ENCODE data around the gene USP40. TPM values are rescaled to one million over a fixed set of nuclear protein-coding genes. Genes with fewer than 3 reads are reported as not detected.

USP40 gene
- total and polyA plus RNA-seq, 10 donors = 11.4 to 57.3 (median 38.1) TPM

GRCh38 chr2:233604826-233605225 lies 38.2 kb upstream of the USP40 start:
- H3K4me1 ChIP-seq = no peaks in the 10 kb centered on the region
- no peak for TF ChIP-seq POLR2A (IDR thresholded peaks at IDR 0.05)
- no peak for TF ChIP-seq POLR2AphosphoS5 (IDR thresholded peaks at IDR 0.05)
- TF ChIP-seq, protein P1, sequence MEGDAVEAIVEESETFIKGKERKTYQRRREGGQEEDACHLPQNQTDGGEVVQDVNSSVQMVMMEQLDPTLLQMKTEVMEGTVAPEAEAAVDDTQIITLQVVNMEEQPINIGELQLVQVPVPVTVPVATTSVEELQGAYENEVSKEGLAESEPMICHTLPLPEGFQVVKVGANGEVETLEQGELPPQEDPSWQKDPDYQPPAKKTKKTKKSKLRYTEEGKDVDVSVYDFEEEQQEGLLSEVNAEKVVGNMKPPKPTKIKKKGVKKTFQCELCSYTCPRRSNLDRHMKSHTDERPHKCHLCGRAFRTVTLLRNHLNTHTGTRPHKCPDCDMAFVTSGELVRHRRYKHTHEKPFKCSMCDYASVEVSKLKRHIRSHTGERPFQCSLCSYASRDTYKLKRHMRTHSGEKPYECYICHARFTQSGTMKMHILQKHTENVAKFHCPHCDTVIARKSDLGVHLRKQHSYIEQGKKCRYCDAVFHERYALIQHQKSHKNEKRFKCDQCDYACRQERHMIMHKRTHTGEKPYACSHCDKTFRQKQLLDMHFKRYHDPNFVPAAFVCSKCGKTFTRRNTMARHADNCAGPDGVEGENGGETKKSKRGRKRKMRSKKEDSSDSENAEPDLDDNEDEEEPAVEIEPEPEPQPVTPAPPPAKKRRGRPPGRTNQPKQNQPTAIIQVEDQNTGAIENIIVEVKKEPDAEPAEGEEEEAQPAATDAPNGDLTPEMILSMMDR (IDR thresholded peaks at IDR 0.05 in 8 of 11, conservative IDR thresholded peaks at IDR 0.05 in 3 of 11) = no peak
- intact Hi-C loops (cut with DNase I; ENCODE audit: low total_unique reads) = no loop called here
- H3K27ac ChIP-seq = no peak overlapping the region
- WGBS, 5 donors = 75 to 95% (median 91%) methylated on average over 3 of the region's 3 CpGs
- peaks cover 0 to 7% (median 0%) of the 10 kb centered on the region in 7 donors for H3K27me3 ChIP-seq (replicated peaks in 1 of 7)
- no peak overlapping the region for H3K4me3 ChIP-seq
- no peaks in the 10 kb centered on the region for H3K36me3 ChIP-seq
- DNase-seq = no peak
- peaks cover 0 to 9% (median under 1%) of the 10 kb centered on the region in 8 donors for H3K9me3 ChIP-seq

DNA sequence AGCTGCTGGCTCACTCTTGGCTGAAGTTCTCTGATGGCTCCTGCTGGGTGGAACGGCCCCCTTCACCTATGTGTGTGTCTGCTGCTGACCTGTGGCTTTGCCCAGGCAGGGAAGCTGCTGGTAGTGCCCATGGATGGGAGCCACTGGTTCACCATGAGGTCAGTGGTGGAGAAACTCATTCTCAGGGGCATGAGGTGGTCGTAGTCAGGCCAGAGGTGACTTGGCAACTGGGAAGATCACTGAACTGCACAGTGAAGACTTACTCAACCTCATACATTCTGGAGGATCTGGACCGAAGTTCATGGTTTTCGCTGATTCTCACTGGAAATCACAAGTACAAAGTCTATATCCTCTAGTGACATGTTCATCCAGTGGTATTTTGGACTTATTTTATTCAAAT lies 36.9 kb upstream of the USP40 start:
- 75 to 91% (median 79%) methylated on average over 4 of the region's 4 CpGs for WGBS, 5 donors
- Histone ChIP-seq H3K9me3 (peaks cover 0 to 7% (median 0%) of the 10 kb centered on the region in 8 donors), H3K4me3 (no peak overlapping the region), H3K4me1 (no peaks in the 10 kb centered on the region), H3K27me3 (replicated peaks in 1 of 7) (peaks cover 0 to 7% (median 0%) of the 10 kb centered on the region in 7 donors), H3K36me3 (no peaks in the 10 kb centered on the region), H3K27ac (no peak overlapping the region)
- DNase-seq = no peak
- intact Hi-C loops (cut with DNase I; ENCODE audit: low total_unique reads) = no loop called here
- no peak for TF ChIP-seq POLR2A (IDR thresholded peaks at IDR 0.05)
- no peak for TF ChIP-seq POLR2AphosphoS5 (IDR thresholded peaks at IDR 0.05)
- TF ChIP-seq, protein P1 (IDR thresholded peaks at IDR 0.05 in 8 of 11, conservative IDR thresholded peaks at IDR 0.05 in 3 of 11) = no peak

GRCh38 chr2:233602076-233602475 lies 35.5 kb upstream of the USP40 start:
- Histone ChIP-seq H3K27ac (no peak overlapping the region), H3K4me3 (no peak overlapping the region), H3K27me3 (replicated peaks in 1 of 7) (peaks cover 0 to 7% (median 0%) of the 10 kb centered on the region in 7 donors), H3K9me3 (peaks cover 0 to 7% (median 0%) of the 10 kb centered on the region in 8 donors), H3K4me1 (no peaks in the 10 kb centered on the region), H3K36me3 (no peaks in the 10 kb centered on the region)
- 70 to 87% (median 79%) methylated on average over 1 of the region's 1 CpG for WGBS, 5 donors
- intact Hi-C loops (cut with DNase I; ENCODE audit: low total_unique reads) = no loop called here
- DNase-seq = no peak
- TF ChIP-seq, protein P1 (IDR thresholded peaks at IDR 0.05 in 8 of 11, conservative IDR thresholded peaks at IDR 0.05 in 3 of 11) = no peak
- no peak for TF ChIP-seq POLR2A (IDR thresholded peaks at IDR 0.05)
- no peak for TF ChIP-seq POLR2AphosphoS5 (IDR thresholded peaks at IDR 0.05)

DNA sequence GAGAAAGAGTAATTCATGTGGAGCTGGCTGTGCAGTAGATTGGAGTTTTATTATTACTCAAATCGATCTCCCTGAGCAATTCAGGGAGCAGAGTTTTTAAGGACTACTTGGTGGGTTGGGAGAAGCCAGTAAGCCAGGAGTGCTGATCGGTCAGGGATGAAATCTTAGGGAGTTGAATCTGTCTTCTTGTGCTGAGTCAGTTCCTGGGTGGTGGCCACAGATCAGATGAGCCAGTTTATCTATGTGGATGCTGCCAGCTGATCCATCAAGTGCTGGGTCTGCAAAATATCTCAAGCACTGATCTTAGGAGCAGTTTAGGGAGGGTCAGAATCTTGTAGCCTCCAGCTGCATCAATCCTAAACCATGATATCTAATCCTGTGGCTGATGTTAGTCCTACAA lies 33.8 kb upstream of the USP40 start:
- Histone ChIP-seq H3K4me3 (no peak overlapping the region), H3K27me3 (replicated peaks in 1 of 7) (peaks cover 0 to 7% (median 0%) of the 10 kb centered on the region in 7 donors), H3K9me3 (peaks cover 0 to 7% (median 0%) of the 10 kb centered on the region in 8 donors), H3K4me1 (no peaks in the 10 kb centered on the region), H3K36me3 (no peaks in the 10 kb centered on the region), H3K27ac (no peak overlapping the region)
- WGBS, 5 donors = 71 to 83% (median 79%) methylated on average over 2 of the region's 2 CpGs
- intact Hi-C loops (cut with DNase I; ENCODE audit: low total_unique reads) = no loop called here
- no peak for DNase-seq
- no peak for TF ChIP-seq POLR2A (IDR thresholded peaks at IDR 0.05)
- no peak for TF ChIP-seq POLR2AphosphoS5 (IDR thresholded peaks at IDR 0.05)
- TF ChIP-seq, protein P1 (IDR thresholded peaks at IDR 0.05 in 8 of 11, conservative IDR thresholded peaks at IDR 0.05 in 3 of 11) = no peak

All from spleen (tissue), 11 donors.